WERI-Rb-1 (cell line): ENCODE measurements around the gene TMEM168.

Experiments
- DNase-seq: peaks from one replicate; pipeline ENCODE4 v3.0.0-alpha.2; 2020
- H3K27ac ChIP-seq: fragments of 250-450 bp; sonication (Bioruptor Pico); 2 replicates; pipeline ENCODE4 v1.5.1; 2020; ENCODE audit warnings: mild to moderate bottlenecking, moderate library complexity
- H3K27me3 ChIP-seq: fragments of 250-450 bp; sonication (Bioruptor Pico); 2 replicates; pipeline ENCODE4 v1.5.1; 2021; ENCODE audit warnings: mild to moderate bottlenecking, low read depth, moderate library complexity; ENCODE audit not compliant: insufficient read depth, severe bottlenecking
- H3K36me3 ChIP-seq: fragments of 250-450 bp; sonication (Bioruptor Pico); 2 replicates; pipeline ENCODE4 v1.5.1; 2020; ENCODE audit warnings: mild to moderate bottlenecking, moderate library complexity
- H3K4me3 ChIP-seq: 2 replicates; pipeline ENCODE4 v1.5.1; 2011; ENCODE audit warnings: low read depth, mild to moderate bottlenecking, control low read depth, low read length
- H3K9me3 ChIP-seq: fragments of 250-450 bp; sonication (Bioruptor Pico); 2 replicates; pipeline ENCODE4 v1.5.1; 2021; ENCODE audit warnings: mild to moderate bottlenecking, moderate library complexity; ENCODE audit not compliant: severe bottlenecking
- TF ChIP-seq, protein P1 (sequence below): IDR thresholded peaks from 2 replicates; pipeline ENCODE4 v1.5.1; 2011; ENCODE audit warnings: low read depth, mild to moderate bottlenecking, control low read depth, inconsistent platforms, low read length

Gene TMEM168

DNA sequence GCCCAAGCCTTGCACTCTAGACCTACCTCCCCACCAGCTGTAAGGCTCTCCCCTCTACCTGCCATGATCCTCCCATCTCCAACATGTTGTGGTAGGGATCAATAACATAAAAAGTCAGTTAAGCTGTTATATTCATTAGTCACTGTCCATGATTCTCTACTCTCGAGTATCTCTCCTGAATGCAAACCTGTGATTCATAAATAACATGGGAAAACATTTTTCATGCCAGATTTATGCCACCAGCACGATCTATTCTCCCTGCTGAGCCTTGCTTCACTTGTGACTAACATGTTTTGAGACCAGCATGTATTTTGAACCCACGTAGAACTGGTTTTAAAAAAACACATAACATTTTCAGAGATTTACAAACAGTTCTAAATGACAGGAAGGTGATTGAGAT is 30.3 kb downstream of the TMEM168 start:
- H3K4me3 ChIP-seq, result no peak overlapping the region
- H3K27ac ChIP-seq, result no peak overlapping the region
- H3K27me3 ChIP-seq, result no peaks in the 10 kb centered on the region
- no peaks in the 10 kb centered on the region for H3K36me3 ChIP-seq
- no peaks in the 10 kb centered on the region for H3K9me3 ChIP-seq
- DNase-seq, result no peak
- TF ChIP-seq, protein P1, sequence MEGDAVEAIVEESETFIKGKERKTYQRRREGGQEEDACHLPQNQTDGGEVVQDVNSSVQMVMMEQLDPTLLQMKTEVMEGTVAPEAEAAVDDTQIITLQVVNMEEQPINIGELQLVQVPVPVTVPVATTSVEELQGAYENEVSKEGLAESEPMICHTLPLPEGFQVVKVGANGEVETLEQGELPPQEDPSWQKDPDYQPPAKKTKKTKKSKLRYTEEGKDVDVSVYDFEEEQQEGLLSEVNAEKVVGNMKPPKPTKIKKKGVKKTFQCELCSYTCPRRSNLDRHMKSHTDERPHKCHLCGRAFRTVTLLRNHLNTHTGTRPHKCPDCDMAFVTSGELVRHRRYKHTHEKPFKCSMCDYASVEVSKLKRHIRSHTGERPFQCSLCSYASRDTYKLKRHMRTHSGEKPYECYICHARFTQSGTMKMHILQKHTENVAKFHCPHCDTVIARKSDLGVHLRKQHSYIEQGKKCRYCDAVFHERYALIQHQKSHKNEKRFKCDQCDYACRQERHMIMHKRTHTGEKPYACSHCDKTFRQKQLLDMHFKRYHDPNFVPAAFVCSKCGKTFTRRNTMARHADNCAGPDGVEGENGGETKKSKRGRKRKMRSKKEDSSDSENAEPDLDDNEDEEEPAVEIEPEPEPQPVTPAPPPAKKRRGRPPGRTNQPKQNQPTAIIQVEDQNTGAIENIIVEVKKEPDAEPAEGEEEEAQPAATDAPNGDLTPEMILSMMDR, result no peak

GRCh38 chr7:112757337-112757736 is 32.9 kb downstream of the TMEM168 start:
- H3K9me3 ChIP-seq, result no peaks in the 10 kb centered on the region
- H3K27ac ChIP-seq, result no peak overlapping the region
- no peaks in the 10 kb centered on the region for H3K36me3 ChIP-seq
- H3K27me3 ChIP-seq, result no peaks in the 10 kb centered on the region
- DNase-seq, result no peak
- TF ChIP-seq, protein P1, result no peak
- no peak overlapping the region for H3K4me3 ChIP-seq

DNA sequence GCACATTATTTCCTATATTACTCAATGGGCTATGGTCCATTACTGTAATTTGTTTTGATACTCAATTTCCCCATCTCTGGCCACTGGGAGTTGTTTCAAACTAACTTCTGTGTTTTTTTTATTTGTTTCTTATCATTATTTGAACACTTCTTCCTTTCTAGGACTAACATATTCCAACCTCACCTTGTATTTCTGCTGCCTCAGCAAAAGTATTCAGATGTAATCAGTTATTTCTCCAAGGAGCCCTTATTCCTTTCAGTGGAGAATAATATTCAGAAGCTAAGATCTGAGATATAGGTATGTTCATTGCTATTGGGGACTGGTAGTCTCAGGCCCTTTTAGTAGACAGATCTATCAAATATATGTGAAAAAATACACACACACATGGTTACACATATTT is 36.9 kb downstream of the TMEM168 start:
- DNase-seq, result no peak
- no peak overlapping the region for H3K4me3 ChIP-seq
- H3K9me3 ChIP-seq, result no peaks in the 10 kb centered on the region

DNA sequence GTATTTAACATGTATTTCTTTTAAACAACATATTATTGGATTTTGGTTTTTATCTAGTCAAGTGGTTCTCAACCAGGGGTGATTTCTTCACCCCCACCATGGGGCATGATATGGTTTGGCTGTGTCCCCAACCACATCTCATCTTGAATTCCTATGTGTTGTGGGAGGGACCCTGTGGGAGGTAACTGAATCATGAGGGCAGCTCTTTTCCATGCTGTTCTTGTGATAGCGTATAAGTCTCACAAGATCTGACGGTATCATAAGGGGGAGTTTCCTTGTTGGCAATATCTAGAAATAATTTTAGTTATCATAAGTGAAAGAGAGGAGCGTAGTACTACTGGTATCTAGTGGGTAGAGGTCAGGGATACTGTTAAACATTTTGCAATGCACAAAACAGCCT is 37.6 kb downstream of the TMEM168 start:
- Histone ChIP-seq H3K36me3 (no peaks in the 10 kb centered on the region), H3K27ac (no peak overlapping the region), H3K9me3 (no peaks in the 10 kb centered on the region), H3K27me3 (no peaks in the 10 kb centered on the region), H3K4me3 (no peak overlapping the region)
- DNase-seq, result no peak
- TF ChIP-seq, protein P1, result no peak

More for the DNA sequence above, 36.9 kb downstream of the TMEM168 start:
- Histone ChIP-seq H3K27me3 (no peaks in the 10 kb centered on the region), H3K27ac (no peak overlapping the region), H3K36me3 (no peaks in the 10 kb centered on the region)
- TF ChIP-seq, protein P1, result no peak

- no peaks in the 10 kb centered on the region for H3K27me3 ChIP-seq
- H3K36me3 ChIP-seq, result no peaks in the 10 kb centered on the region
- no peak for DNase-seq
- no peak overlapping the region for H3K27ac ChIP-seq
- TF ChIP-seq, protein P1, result no peak
- no peaks in the 10 kb centered on the region for H3K9me3 ChIP-seq
- H3K4me3 ChIP-seq, result no peak overlapping the region
These were observed 40.4 kb downstream of the TMEM168 start for GRCh38 chr7:112749775-112750174.

- DNase-seq, result no peak
- TF ChIP-seq, protein P1, result no peak
- Histone ChIP-seq H3K4me3 (no peak overlapping the region), H3K27me3 (no peaks in the 10 kb centered on the region), H3K9me3 (no peaks in the 10 kb centered on the region), H3K27ac (no peak overlapping the region), H3K36me3 (no peaks in the 10 kb centered on the region)
These were observed 41.8 kb downstream of the TMEM168 start for GRCh38 chr7:112748381-112748780.
